ENCODE measurements around the gene BCL11B. TPM values are rescaled to one million over a fixed set of nuclear protein-coding genes. Genes with fewer than 3 reads are reported as not detected.

Gene BCL11B
- total RNA-seq, 2 experiments from 2014 or later, result not detected

DNA sequence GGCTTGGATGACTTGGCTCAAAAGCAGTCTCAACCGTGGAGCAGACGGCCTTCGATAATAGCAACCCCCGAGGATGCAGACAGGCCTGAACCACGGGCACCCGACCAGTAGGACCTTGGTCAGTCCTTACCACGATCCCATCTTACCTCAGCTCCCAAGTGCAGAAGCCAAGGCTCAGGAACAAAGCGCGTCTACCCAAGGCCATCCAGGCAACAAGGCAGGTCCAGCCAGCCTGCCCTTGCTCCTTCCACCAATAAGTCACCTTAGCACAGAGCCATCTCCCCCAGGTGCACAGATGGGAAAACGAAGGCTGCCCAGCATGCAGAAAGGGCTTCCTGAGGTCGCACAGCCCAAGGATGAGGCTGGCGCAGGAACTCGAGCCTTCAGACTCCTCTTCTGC lies 77.3 kb downstream of the BCL11B start:
- H2AFZ ChIP-seq (ENCODE audit: low read length), result no peak overlapping the region
- TF ChIP-seq, protein P1, sequence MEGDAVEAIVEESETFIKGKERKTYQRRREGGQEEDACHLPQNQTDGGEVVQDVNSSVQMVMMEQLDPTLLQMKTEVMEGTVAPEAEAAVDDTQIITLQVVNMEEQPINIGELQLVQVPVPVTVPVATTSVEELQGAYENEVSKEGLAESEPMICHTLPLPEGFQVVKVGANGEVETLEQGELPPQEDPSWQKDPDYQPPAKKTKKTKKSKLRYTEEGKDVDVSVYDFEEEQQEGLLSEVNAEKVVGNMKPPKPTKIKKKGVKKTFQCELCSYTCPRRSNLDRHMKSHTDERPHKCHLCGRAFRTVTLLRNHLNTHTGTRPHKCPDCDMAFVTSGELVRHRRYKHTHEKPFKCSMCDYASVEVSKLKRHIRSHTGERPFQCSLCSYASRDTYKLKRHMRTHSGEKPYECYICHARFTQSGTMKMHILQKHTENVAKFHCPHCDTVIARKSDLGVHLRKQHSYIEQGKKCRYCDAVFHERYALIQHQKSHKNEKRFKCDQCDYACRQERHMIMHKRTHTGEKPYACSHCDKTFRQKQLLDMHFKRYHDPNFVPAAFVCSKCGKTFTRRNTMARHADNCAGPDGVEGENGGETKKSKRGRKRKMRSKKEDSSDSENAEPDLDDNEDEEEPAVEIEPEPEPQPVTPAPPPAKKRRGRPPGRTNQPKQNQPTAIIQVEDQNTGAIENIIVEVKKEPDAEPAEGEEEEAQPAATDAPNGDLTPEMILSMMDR (conservative IDR thresholded peaks at IDR 0.05; ENCODE audit: low read length), result no peak
- TF ChIP-seq EZH2phosphoT487 (IDR thresholded peaks at IDR 0.05; ENCODE audit: borderline replicate concordance, low read depth, low read length), result no peak
- no TSS peak for BruUV-seq (replicated peaks)

DNA sequence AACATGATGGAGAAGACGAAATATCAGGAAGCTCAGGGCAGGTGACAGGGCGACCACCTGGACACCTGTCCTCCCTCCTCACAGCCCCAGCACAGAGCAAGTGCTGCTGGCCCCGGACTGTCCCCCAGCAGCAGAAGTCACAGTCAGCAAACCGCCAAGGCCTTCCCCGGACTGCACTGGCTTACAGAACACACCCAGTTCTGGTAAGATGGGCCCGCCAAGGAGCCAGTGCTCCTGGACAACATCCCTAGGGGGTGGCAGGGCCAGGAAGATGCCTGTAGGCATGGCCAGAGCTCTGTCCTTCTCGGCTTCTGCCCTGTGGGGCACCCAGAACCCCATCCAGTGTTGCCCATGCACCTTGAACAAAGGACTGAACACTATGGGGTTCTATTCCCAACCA lies 77.9 kb downstream of the BCL11B start:
- no peak overlapping the region for H3K4me2 ChIP-seq (ENCODE audit: low read length)
- no peaks in the 10 kb centered on the region for H3K9me3 ChIP-seq (ENCODE audit: low read length)
- no peak overlapping the region for H2AFZ ChIP-seq (ENCODE audit: low read length)
- no peaks in the 10 kb centered on the region for H3K9me2 ChIP-seq (ENCODE audit: insufficient read depth, low read length)
- no peak for TF ChIP-seq EZH2phosphoT487 (IDR thresholded peaks at IDR 0.05; ENCODE audit: borderline replicate concordance, low read depth, low read length)
- TF ChIP-seq, protein P1 (conservative IDR thresholded peaks at IDR 0.05; ENCODE audit: low read length), result no peak
- H3K4me3 ChIP-seq (ENCODE audit: low read depth, low read length, poor library complexity, severe bottlenecking), result no peak overlapping the region
- H3K36me3 ChIP-seq (ENCODE audit: insufficient read depth, low read length), result no peaks in the 10 kb centered on the region
- POLR2A ChIA-PET, result no interaction called here
- intact Hi-C loops (cut with micrococcal nuclease; ENCODE audit: unreplicated experiment), result no loop called here
- CTCF ChIA-PET (ENCODE audit: unreplicated experiment), result no interaction called here
- no peaks in the 10 kb centered on the region for H3K79me2 ChIP-seq (ENCODE audit: insufficient read depth, low read depth, low read length)
- BruUV-seq (replicated peaks), result no TSS peak
- no peaks in the 10 kb centered on the region for H3K4me1 ChIP-seq (ENCODE audit: insufficient read depth, low read length, poor library complexity, severe bottlenecking)
- DNase-seq (ENCODE audit: low spot score), result no peak
- H3K27ac ChIP-seq (ENCODE audit: low read depth, low read length, poor library complexity, severe bottlenecking), result no peak overlapping the region
- no peaks in the 10 kb centered on the region for H4K20me1 ChIP-seq (ENCODE audit: insufficient read depth, low read length)

More for the DNA sequence above, 77.3 kb downstream of the BCL11B start:
- CTCF ChIA-PET (ENCODE audit: unreplicated experiment), result no interaction called here
- POLR2A ChIA-PET, result no interaction called here
- H4K20me1 ChIP-seq (ENCODE audit: insufficient read depth, low read length), result no peaks in the 10 kb centered on the region
- no peak overlapping the region for H3K4me2 ChIP-seq (ENCODE audit: low read length)
- H3K4me3 ChIP-seq (ENCODE audit: low read depth, low read length, poor library complexity, severe bottlenecking), result no peak overlapping the region
- no peaks in the 10 kb centered on the region for H3K9me2 ChIP-seq (ENCODE audit: insufficient read depth, low read length)
- no peak for DNase-seq (ENCODE audit: low spot score)
- H3K79me2 ChIP-seq (ENCODE audit: insufficient read depth, low read depth, low read length), result no peaks in the 10 kb centered on the region
- H3K36me3 ChIP-seq (ENCODE audit: insufficient read depth, low read length), result no peaks in the 10 kb centered on the region
- intact Hi-C loops (cut with micrococcal nuclease; ENCODE audit: unreplicated experiment), result no loop called here
- H3K27ac ChIP-seq (ENCODE audit: low read depth, low read length, poor library complexity, severe bottlenecking), result no peak overlapping the region
- no peaks in the 10 kb centered on the region for H3K9me3 ChIP-seq (ENCODE audit: low read length)
- no peaks in the 10 kb centered on the region for H3K4me1 ChIP-seq (ENCODE audit: insufficient read depth, low read length, poor library complexity, severe bottlenecking)

DNA sequence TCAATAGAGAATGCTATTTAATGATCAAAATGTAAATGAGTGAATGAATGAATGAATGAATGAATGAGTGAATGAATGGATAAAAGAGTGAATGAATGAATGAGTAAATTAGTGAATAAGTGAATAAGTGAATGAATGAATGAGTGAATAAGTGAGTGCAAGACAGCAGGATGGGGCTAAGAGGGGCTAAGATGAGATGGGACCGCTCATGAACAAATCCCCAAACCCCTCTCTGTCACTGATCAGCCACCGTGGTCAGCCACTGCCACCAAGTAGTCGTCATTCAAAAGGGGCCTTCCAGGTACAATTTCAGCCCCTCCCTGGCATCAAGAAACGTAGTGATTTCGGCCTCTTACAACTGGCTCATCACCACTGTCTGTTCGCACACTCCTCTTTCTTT lies 79.2 kb downstream of the BCL11B start:
- Histone ChIP-seq H3K4me2 (ENCODE audit: low read length) (no peak overlapping the region), H3K36me3 (ENCODE audit: insufficient read depth, low read length) (no peaks in the 10 kb centered on the region), H4K20me1 (ENCODE audit: insufficient read depth, low read length) (no peaks in the 10 kb centered on the region), H2AFZ (ENCODE audit: low read length) (no peak overlapping the region), H3K9me2 (ENCODE audit: insufficient read depth, low read length) (no peaks in the 10 kb centered on the region), H3K9me3 (ENCODE audit: low read length) (no peaks in the 10 kb centered on the region), H3K27ac (ENCODE audit: low read depth, low read length, poor library complexity, severe bottlenecking) (no peak overlapping the region), H3K4me3 (ENCODE audit: low read depth, low read length, poor library complexity, severe bottlenecking) (no peak overlapping the region), H3K4me1 (ENCODE audit: insufficient read depth, low read length, poor library complexity, severe bottlenecking) (no peaks in the 10 kb centered on the region), H3K79me2 (ENCODE audit: insufficient read depth, low read depth, low read length) (no peaks in the 10 kb centered on the region)
- no peak for DNase-seq (ENCODE audit: low spot score)
- intact Hi-C loops (cut with micrococcal nuclease; ENCODE audit: unreplicated experiment), result no loop called here
- CTCF ChIA-PET (ENCODE audit: unreplicated experiment), result no interaction called here
- POLR2A ChIA-PET, result no interaction called here
- TF ChIP-seq, protein P1 (conservative IDR thresholded peaks at IDR 0.05; ENCODE audit: low read length), result no peak
- no peak for TF ChIP-seq EZH2phosphoT487 (IDR thresholded peaks at IDR 0.05; ENCODE audit: borderline replicate concordance, low read depth, low read length)
- BruUV-seq (replicated peaks), result no TSS peak

All from OCI-LY7 (cell line).